Caco-2 (cell line): Measurements from ENCODE around the gene MILR1. TPM values are rescaled to one million over a fixed set of nuclear protein-coding genes. Genes with fewer than 3 reads are reported as not detected.
"Not testable (repeated sequence)": the region's sequence is repeated elsewhere in the genome, so short reads cannot be mapped to it uniquely, and the experiment has no call there.

ENCODE experiments used
- BruUV-seq: library from RNA; stranded (reverse); fragments of 400-500 nt; replicated peaks from 2 replicates; lab custom pipeline; 2021; lab: Mats Ljungman, UMichigan
- CTCF ChIA-PET: fragments of 300-600 bp; sonication (Branson Sonifier 250); formaldehyde crosslinking; loops from one replicate; lab custom pipeline; 2022; ENCODE audit warnings: antibody characterized with exemption; lab: Charles Lee
- POLR2A ChIA-PET: fragments of 300-600 bp; sonication (Branson Sonifier 250); formaldehyde crosslinking; loops from one replicate; lab custom pipeline; 2022; ENCODE audit warnings: antibody characterized with exemption; lab: Charles Lee
- DNase-seq, 2 experiments: peaks; one replicate each; pipeline versions ENCODE4 v3.0.0 to v3.0.0-alpha.2; 2020 to 2022
- H3K27me3 ChIP-seq: replicated peaks from 2 replicates; pipeline ENCODE4 v1.6.0; 2011; ENCODE audit warnings: low read length; ENCODE audit not compliant: control insufficient read depth, insufficient read depth
- H3K36me3 ChIP-seq: 2 replicates; pipeline ENCODE4 v1.5.1; 2011; ENCODE audit warnings: low read length; ENCODE audit not compliant: control insufficient read depth, insufficient read depth
- H3K4me1 ChIP-seq: fragments of 250-450 bp; sonication (Bioruptor Pico); 2 replicates; pipeline ENCODE4 v1.5.1; 2020; ENCODE audit warnings: mild to moderate bottlenecking
- H3K4me3 ChIP-seq: 2 replicates; pipeline ENCODE4 v1.5.1; 2011; ENCODE audit warnings: low read depth, mild to moderate bottlenecking, control low read depth, low read length
- H3K9me3 ChIP-seq: fragments of 250-450 bp; sonication (Bioruptor Pico); 2 replicates; pipeline ENCODE4 v1.5.1; 2020; ENCODE audit warnings: mild to moderate bottlenecking, moderate library complexity
- H3K27ac Mint-ChIP-seq: one replicate; pipeline ENCODE4 v1.8.0; 2022; ENCODE audit warnings: mixed read lengths; ENCODE audit not compliant: unreplicated experiment
- H3K27me3 Mint-ChIP-seq: one replicate; pipeline ENCODE4 v1.8.0; 2022; ENCODE audit warnings: mixed read lengths; ENCODE audit not compliant: insufficient read depth, unreplicated experiment
- H3K36me3 Mint-ChIP-seq: one replicate; pipeline ENCODE4 v1.8.0; 2022; ENCODE audit warnings: mild to moderate bottlenecking, mixed read lengths; ENCODE audit not compliant: insufficient read depth, unreplicated experiment
- H3K4me1 Mint-ChIP-seq: one replicate; pipeline ENCODE4 v1.8.0; 2022; ENCODE audit warnings: low read depth, mixed read lengths; ENCODE audit not compliant: unreplicated experiment
- H3K4me3 Mint-ChIP-seq: one replicate; pipeline ENCODE4 v1.8.0; 2022; ENCODE audit warnings: mild to moderate bottlenecking, moderate library complexity, mixed read lengths; ENCODE audit not compliant: unreplicated experiment
- H3K9me3 Mint-ChIP-seq: one replicate; pipeline ENCODE4 v1.8.0; 2022; ENCODE audit warnings: mixed read lengths; ENCODE audit not compliant: unreplicated experiment
- intact Hi-C: fragments of 100-400 bp; cut with micrococcal nuclease; formaldehyde crosslinking; loops from one replicate; pipeline ENCODE4 v1.10.0; 2022; ENCODE audit not compliant: unreplicated experiment
- total RNA-seq: library from RNA; stranded (reverse); gene quantifications from 2 replicates; pipeline ENCODE4 v1.2.3, GENCODE V29; 2022
- TF ChIP-seq, protein P1 (sequence below), 2 experiments: fragments of 200-600 bp in 1 of 2; IDR thresholded peaks; 1 replicate in 1 of 2; 2 replicates in 1 of 2; pipeline versions ENCODE4 v1.5.1 to v1.8.0; 2011 to 2022; ENCODE audit warnings: antibody characterized with exemption in 1 of 2, control low read depth in 1 of 2, inconsistent platforms in 1 of 2, low read depth in 1 of 2, low read length in 1 of 2, mild to moderate bottlenecking in 1 of 2, moderate library complexity in 1 of 2; ENCODE audit not compliant: insufficient read depth in 1 of 2, severe bottlenecking in 1 of 2, unreplicated experiment in 1 of 2

MILR1 gene
- total RNA-seq, 1 experiment from 2014 or later: not detected

DNA sequence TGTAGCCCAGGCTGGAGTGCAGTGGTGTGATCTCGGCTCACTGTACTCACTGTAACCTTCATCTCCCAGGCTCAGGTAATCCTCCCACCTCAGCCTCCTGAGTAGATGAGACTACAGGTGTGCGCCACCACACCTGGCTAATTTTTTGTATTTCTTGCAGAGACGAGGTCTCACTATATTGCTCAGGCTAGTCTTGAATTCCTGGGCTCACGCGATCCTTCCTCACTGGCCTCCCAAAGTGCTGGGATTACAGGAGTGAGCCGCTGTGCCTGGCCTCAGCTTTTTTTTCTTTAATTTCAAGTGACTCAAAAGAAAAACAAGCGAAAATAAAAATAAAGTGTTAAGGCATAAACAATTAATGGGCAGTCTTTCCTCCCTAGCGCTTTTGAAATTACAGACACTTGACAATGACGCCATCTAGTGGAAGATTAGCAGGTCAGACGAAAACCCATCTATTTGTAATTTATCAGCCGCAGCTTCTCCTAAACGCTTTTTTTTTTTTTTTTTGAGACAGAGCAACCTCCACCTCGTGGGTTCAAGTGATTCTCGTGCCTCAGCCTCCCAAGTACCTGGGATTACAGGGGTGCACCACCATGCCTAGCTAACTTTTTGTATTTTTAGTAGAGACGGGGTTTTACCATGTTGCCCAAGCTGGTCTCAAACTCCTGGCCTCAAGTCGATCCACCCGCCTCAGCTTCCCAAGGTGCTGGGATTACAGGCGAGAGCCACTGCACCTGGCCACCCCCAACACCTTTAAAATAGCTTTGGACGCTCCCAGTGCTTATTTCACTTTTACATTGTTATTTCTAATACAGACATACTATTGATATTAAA is 30.2 kb upstream of the MILR1 start:
- Mint-ChIP-seq H3K27ac (no peak overlapping the region), H3K4me1 (no peaks in the 10 kb centered on the region), H3K9me3 (no peaks in the 10 kb centered on the region), H3K36me3 (no peaks in the 10 kb centered on the region), H3K4me3 (no peak overlapping the region), H3K27me3 (no peaks in the 10 kb centered on the region)
- H3K27me3 ChIP-seq: no peaks in the 10 kb centered on the region
- H3K9me3 ChIP-seq: no peaks in the 10 kb centered on the region
- intact Hi-C loops: loop anchor here (1.0 to 5.0 kb wide), 4 partner anchors 61 to 286 kb away; partner anchors contain the start of gene ERN1
- peaks cover 5% of the 10 kb centered on the region; the same call in 1 of the 2 replicates for H3K4me1 ChIP-seq
- peak in 1 of 2 experiments; percentile 55 for DNase-seq
- CTCF ChIA-PET: interaction anchor here (0.6 to 3.6 kb wide), 16 partner anchors 15 to 355 kb away, joined by 3 to 52 read pairs (median 4); partner anchors contain the start of gene POLG2
- no TSS peak for BruUV-seq
- no peak overlapping the region for H3K4me3 ChIP-seq
- no peaks in the 10 kb centered on the region for H3K36me3 ChIP-seq
- TF ChIP-seq, protein P1, sequence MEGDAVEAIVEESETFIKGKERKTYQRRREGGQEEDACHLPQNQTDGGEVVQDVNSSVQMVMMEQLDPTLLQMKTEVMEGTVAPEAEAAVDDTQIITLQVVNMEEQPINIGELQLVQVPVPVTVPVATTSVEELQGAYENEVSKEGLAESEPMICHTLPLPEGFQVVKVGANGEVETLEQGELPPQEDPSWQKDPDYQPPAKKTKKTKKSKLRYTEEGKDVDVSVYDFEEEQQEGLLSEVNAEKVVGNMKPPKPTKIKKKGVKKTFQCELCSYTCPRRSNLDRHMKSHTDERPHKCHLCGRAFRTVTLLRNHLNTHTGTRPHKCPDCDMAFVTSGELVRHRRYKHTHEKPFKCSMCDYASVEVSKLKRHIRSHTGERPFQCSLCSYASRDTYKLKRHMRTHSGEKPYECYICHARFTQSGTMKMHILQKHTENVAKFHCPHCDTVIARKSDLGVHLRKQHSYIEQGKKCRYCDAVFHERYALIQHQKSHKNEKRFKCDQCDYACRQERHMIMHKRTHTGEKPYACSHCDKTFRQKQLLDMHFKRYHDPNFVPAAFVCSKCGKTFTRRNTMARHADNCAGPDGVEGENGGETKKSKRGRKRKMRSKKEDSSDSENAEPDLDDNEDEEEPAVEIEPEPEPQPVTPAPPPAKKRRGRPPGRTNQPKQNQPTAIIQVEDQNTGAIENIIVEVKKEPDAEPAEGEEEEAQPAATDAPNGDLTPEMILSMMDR (IDR thresholded peaks at IDR 0.05; ENCODE audit: insufficient read depth in 1 of 2, low read depth in 1 of 2, low read length in 1 of 2, severe bottlenecking in 1 of 2, unreplicated experiment in 1 of 2): peak; percentile 71 to 84
- POLR2A ChIA-PET: interaction anchor here (0.6 to 1.0 kb wide), 3 partner anchors 28 to 116 kb away, joined by 4 to 6 read pairs (median 4); no protein-coding TSS in a partner anchor

DNA sequence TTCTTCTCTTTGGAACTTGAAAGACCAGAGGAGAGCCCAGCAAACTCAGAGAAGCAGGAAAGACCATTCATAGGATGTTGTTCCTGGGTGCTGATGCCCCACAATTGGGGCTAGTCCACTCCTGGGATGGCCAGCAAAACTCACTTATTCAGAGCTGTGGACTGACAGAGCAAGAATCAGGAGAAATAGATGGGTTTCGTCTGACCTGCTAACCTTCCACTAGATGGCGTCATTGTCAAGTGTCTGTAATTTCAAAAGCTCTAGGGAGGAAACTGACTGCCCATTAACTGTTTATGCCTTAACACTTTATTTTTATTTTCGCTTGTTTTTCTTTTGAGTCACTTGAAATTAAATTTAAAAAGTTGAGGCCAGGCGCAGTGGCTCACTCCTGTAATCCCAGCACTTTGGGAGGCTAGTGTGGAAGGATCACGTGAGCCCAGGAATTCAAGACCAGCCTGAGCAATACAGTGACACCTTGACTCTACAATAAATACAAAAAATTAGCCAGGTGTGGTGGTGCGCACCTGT is 28.7 kb upstream of the MILR1 start:
- ChIA-PET CTCF (interaction anchor here (0.5 to 3.6 kb wide), 21 partner anchors 11 to 307 kb away, joined by 3 to 52 read pairs (median 5); partner anchors contain the start of genes CEP95 and POLG2), POLR2A (interaction anchor here (0.7 to 1.0 kb wide), 3 partner anchors 76 to 117 kb away, joined by 3 to 4 read pairs (median 4); partner anchors contain the start of genes CEP95 and POLG2)
- Mint-ChIP-seq H3K4me3 (no peak overlapping the region), H3K27me3 (no peaks in the 10 kb centered on the region), H3K4me1 (no peaks in the 10 kb centered on the region), H3K36me3 (no peaks in the 10 kb centered on the region), H3K9me3 (no peaks in the 10 kb centered on the region), H3K27ac (no peak overlapping the region)
- Histone ChIP-seq H3K9me3 (no peaks in the 10 kb centered on the region), H3K36me3 (no peaks in the 10 kb centered on the region), H3K27me3 (no peaks in the 10 kb centered on the region), H3K4me1 (peaks cover 5% of the 10 kb centered on the region; the same call in 1 of the 2 replicates), H3K4me3 (no peak overlapping the region)
- BruUV-seq: no TSS peak
- intact Hi-C loops: loop anchor here (1.0 to 10.0 kb wide), 4 partner anchors 71 to 355 kb away; partner anchors contain the start of gene POLG2
- peak in 1 of 2 experiments; percentile 66 for DNase-seq
- TF ChIP-seq, protein P1 (IDR thresholded peaks at IDR 0.05; ENCODE audit: insufficient read depth in 1 of 2, low read depth in 1 of 2, low read length in 1 of 2, severe bottlenecking in 1 of 2, unreplicated experiment in 1 of 2): peak; percentile 66 to 72

DNA sequence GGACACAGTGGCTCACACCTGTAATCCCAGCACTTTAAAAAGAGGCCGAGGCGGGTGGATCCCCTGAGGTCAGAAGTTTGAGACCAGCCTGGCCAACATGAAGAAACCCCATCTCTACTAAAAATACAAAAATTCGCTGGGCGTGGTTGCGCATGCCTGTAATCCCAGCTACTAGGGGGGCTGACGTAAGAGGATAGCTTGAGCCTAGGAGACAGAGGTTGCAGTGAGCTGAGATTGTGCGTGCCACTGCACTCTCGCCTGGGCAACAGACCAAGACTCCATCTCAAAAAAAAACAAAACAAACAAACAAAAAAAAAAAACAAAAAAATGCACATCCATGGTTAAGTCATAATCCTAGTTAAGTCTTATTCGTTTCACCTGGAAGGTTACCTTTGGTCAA is 26.8 kb upstream of the MILR1 start:
- DNase-seq, H3K4me1 Mint-ChIP-seq, H3K27ac Mint-ChIP-seq, H3K9me3 Mint-ChIP-seq, H3K4me3 Mint-ChIP-seq, H3K27me3 ChIP-seq, H3K9me3 ChIP-seq, H3K4me1 ChIP-seq, BruUV-seq, H3K27me3 Mint-ChIP-seq, H3K36me3 ChIP-seq, H3K4me3 ChIP-seq, POLR2A ChIA-PET, H3K36me3 Mint-ChIP-seq: not testable (repeated sequence)
- intact Hi-C loops: loop anchor here (10.0 kb wide), 1 partner anchor 353 kb away; no protein-coding TSS in a partner anchor
- CTCF ChIA-PET: interaction anchor here (1.2 kb wide), 1 partner anchor 69 kb away, joined by 6 read pairs; no protein-coding TSS in a partner anchor
